ENCODE results near the gene SORCS2.

GRCh38 chr4:7323872-7324650 is 131.7 kb downstream of the SORCS2 start:
- TF ChIP-seq GATA3 (IDR thresholded peaks at IDR 0.05; ENCODE audit: low read depth, low read length) (no peak), GATA2 (IDR thresholded peaks at IDR 0.05; ENCODE audit: low read depth, low read length) (no peak)

Data from SH-SY5Y (cell line).